Activated naive CD8-positive, alpha-beta T cell treated with anti-CD3 and anti-CD28 coated beads, Interleukin-2, amount 50 U/mL, for 24 hours (primary cell): ENCODE data around the gene HSPA2.

ENCODE experiments used
- ATAC-seq: fragments of 150-1000 bp; cut with Tn5 transposase; one replicate; pipeline ENCODE4 v1.10.0; 2021
- DNase-seq: peaks from one replicate; pipeline ENCODE4 v3.0.0; 2021
- H3K27ac Mint-ChIP-seq: one replicate; pipeline ENCODE4 v1.8.0; 2021; ENCODE audit warnings: mild to moderate bottlenecking, mixed read lengths
- H3K27me3 Mint-ChIP-seq: one replicate; pipeline ENCODE4 v1.8.0; 2021; ENCODE audit warnings: mixed read lengths
- H3K36me3 Mint-ChIP-seq: one replicate; pipeline ENCODE4 v1.8.0; 2021; ENCODE audit warnings: low read depth, mixed read lengths
- H3K4me1 Mint-ChIP-seq: one replicate; pipeline ENCODE4 v1.8.0; 2021; ENCODE audit warnings: mixed read lengths
- H3K4me3 Mint-ChIP-seq: one replicate; pipeline ENCODE4 v1.8.0; 2021; ENCODE audit warnings: mild to moderate bottlenecking, moderate library complexity, mixed read lengths
- H3K9me3 Mint-ChIP-seq: one replicate; pipeline ENCODE4 v1.8.0; 2021; ENCODE audit warnings: mixed read lengths

HSPA2 gene

DNA sequence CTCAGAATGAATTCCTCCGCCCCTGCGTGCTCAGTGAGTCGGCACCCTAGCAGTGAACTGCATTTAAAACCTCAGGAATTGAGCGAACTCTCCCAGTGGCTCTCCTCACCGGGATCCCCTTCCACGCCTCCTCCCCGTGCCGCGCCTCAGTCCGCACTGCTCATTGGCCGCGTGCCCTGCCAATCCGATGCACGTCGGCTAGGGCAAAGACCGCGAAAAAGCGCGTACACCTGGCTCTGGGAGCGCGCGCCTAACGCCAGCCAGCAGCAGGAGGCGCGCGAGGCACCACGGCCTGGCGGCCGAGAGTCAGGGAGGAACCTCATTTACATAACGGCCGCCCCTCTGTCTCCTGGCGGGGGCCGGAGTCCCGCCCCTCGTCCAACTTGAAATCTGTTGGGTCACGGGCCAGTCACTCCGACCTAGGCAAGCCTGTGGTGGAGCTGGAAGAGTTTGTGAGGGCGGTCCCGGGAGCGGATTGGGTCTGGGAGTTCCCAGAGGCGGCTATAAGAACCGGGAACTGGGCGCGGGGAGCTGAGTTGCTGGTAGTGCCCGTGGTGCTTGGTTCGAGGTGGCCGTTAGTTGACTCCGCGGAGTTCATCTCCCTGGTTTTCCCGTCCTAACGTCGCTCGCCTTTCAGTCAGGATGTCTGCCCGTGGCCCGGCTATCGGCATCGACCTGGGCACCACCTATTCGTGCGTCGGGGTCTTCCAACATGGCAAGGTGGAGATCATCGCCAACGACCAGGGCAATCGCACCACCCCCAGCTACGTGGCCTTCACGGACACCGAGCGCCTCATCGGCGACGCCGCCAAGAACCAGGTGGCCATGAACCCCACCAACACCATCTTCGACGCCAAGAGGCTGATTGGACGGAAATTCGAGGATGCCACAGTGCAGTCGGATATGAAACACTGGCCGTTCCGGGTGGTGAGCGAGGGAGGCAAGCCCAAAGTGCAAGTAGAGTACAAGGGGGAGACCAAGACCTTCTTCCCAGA lies at the start of gene HSPA2:
HSPA2 (plus strand) TSS at position 534 of the 995 bp plus-strand sequence; CDS start at position 643, 109 bp downstream.
- Mint-ChIP-seq H3K36me3 (peaks cover 10% of the 10 kb centered on the region), H3K4me1 (peaks cover 33% of the 10 kb centered on the region), H3K27ac (peak within 1 kb of the TSS; percentile 93), H3K27me3 (peaks cover 33% of the 10 kb centered on the region), H3K9me3 (no peaks in the 10 kb centered on the region), H3K4me3 (peak within 1 kb of the TSS; percentile 89)
- DNase-seq (peak; percentile 96), ATAC-seq (peak; percentile 97)

DNA sequence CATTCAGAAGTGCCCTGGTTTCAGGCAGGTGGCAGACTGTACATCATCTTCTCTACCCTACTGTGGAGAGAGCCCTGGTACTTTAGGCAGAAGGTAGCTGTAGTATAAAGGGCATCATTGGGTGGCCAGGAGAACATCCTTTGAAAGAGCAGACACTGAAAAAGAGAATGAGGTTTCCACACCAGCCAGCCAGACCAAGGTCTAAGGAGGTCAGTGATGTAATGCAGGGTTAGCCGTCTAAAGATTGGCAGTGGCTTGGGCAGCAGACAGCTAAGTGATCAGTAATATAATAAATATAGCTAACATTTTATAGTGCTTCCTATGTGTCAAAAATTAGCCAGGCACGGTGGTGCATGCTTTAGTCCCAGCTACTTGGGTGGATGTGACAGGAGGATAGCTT lies 48.9 kb upstream of the HSPA2 start:
- peaks cover 35% of the 10 kb centered on the region for H3K4me1 Mint-ChIP-seq
- no peak overlapping the region for H3K27ac Mint-ChIP-seq
- no peaks in the 10 kb centered on the region for H3K27me3 Mint-ChIP-seq
- no peak overlapping the region for H3K4me3 Mint-ChIP-seq
- no peaks in the 10 kb centered on the region for H3K9me3 Mint-ChIP-seq
- ATAC-seq (no peak), DNase-seq (no peak)
- H3K36me3 Mint-ChIP-seq = peaks cover 42% of the 10 kb centered on the region

DNA sequence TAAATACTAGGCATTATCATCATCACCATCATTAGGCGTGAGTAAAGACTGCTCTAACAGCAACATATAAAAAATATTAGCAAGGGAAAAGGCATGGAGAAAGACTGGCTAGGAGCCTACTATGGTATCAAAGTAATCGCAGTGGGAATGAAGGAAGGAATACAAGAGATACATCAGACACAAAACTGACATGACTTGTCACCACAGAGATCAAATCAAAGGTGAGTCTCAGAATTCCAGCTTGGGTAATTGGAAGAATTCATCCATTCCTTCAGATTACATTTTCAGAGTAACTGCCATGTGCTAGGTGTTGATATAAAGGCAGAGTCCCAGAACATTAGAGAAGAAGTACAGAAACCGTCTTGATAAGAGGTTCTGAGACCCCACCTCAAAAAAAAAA lies 47.1 kb upstream of the HSPA2 start:
- Mint-ChIP-seq H3K9me3 (no peaks in the 10 kb centered on the region), H3K27ac (no peak overlapping the region), H3K27me3 (no peaks in the 10 kb centered on the region), H3K4me3 (no peak overlapping the region), H3K4me1 (peaks cover 47% of the 10 kb centered on the region), H3K36me3 (peaks cover 31% of the 10 kb centered on the region)
- DNase-seq (no peak), ATAC-seq (no peak)

DNA sequence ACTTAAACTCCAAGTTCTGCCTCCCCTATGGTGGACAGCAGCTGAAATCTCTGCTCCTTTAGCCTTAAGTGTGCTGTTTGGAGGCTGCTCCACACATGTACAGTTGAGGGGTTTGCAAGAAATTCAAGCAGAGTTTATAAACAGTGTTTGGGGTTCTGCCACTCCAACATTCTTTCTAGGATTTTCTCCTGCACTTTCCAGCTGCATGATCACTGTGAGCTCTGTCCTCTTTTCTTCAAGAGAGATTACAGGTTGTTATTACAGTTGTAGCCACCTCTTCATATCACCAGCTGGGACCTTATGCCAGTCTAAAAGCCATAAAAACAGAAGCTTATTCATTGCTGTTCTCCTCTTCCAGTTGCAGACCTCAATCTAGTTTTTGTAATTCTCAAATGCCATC lies 45.3 kb upstream of the HSPA2 start:
- no peak for ATAC-seq
- DNase-seq = no peak
- peaks cover 62% of the 10 kb centered on the region for H3K4me1 Mint-ChIP-seq
- no peaks in the 10 kb centered on the region for H3K27me3 Mint-ChIP-seq
- no peaks in the 10 kb centered on the region for H3K9me3 Mint-ChIP-seq
- H3K4me3 Mint-ChIP-seq = no peak overlapping the region
- H3K36me3 Mint-ChIP-seq = peaks cover 39% of the 10 kb centered on the region
- no peak overlapping the region for H3K27ac Mint-ChIP-seq

DNA sequence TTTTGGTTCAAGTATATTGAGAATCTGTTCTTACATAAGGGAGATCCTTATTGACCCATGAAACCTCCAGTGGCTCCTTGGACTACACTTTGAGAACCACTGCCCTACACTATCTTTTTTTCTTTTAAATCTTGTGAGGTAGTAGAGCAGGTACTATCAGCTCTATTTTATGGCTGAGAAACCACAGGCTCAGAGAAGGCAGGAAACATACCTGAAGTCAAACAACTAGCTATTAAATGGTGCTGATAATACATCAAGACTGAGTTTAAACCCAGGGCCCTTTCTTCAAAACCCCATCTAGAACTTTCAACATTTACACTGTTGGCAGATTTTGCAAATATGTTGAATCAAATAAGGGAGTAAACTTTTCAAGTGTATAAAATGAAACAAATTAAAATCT lies 43.8 kb upstream of the HSPA2 start:
- Mint-ChIP-seq H3K4me3 (no peak overlapping the region), H3K36me3 (peaks cover 29% of the 10 kb centered on the region), H3K4me1 (peaks cover 69% of the 10 kb centered on the region), H3K27me3 (no peaks in the 10 kb centered on the region), H3K9me3 (no peaks in the 10 kb centered on the region), H3K27ac (no peak overlapping the region)
- ATAC-seq (no peak), DNase-seq (no peak)

DNA sequence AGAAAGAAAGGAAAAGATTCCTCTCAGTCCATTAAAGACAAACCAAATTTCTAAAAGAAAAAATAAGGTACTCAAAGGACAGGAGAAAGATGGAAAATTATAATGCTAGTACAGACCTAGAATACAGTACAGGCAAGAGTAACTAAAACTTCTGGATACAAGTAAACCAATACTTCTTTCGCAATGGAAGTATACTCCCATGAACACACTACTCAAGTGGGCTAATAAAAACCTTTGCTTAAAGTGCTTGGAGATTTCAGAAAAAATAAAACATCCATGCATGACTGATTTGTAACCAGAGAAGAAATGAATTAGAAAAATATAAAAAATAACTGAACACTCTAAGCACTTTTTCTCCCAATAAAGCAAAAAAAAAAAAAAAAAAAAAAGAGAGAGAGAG lies 40.5 kb upstream of the HSPA2 start:
- H3K4me3 Mint-ChIP-seq = peak overlapping the region; percentile 95
- no peaks in the 10 kb centered on the region for H3K9me3 Mint-ChIP-seq
- DNase-seq = no peak
- peaks cover 24% of the 10 kb centered on the region for H3K36me3 Mint-ChIP-seq
- peaks cover 55% of the 10 kb centered on the region for H3K4me1 Mint-ChIP-seq
- no peak for ATAC-seq
- H3K27ac Mint-ChIP-seq = peak overlapping the region; percentile 95
- H3K27me3 Mint-ChIP-seq = no peaks in the 10 kb centered on the region

DNA sequence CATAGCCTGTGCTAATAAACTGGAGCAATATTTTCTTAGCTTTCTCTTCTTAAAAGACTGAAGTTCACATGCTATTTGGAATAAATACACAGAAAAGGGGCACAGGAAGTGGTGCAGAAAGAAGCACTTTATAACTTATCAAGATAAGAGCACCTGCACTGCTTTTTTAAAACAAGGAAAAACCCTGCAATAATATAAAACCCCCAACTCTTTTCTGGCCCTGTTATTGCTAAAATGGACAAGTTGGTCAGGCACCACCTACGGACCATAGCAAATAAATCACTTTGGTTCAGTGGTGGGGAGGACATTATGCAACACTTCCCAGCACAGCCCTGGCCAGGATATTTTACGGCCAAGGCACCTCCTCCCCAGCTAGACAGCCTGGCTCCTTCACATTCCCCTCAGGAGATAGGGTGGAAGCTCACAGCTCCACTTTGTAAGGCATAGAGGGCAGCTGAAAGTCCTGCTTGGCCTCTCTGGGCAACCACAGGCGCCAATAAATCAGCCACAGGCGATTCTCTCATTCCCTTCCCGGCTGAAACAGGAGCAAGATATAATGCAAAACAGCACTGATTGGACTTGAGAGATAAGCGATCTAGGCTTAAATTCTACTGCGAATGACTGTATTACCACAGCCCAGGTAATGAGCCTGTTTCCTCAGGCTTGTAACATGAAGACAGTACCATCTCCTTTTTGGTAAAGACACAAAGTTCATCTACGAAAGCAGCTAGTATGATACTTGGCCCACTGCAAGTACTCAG lies 39.0 kb upstream of the HSPA2 start:
- Mint-ChIP-seq H3K4me3 (peak overlapping the region; percentile 95), H3K9me3 (no peaks in the 10 kb centered on the region), H3K4me1 (peaks cover 60% of the 10 kb centered on the region), H3K27me3 (no peaks in the 10 kb centered on the region), H3K27ac (peak overlapping the region; percentile 95), H3K36me3 (peaks cover 36% of the 10 kb centered on the region)
- ATAC-seq (no peak), DNase-seq (peak; percentile 11)

DNA sequence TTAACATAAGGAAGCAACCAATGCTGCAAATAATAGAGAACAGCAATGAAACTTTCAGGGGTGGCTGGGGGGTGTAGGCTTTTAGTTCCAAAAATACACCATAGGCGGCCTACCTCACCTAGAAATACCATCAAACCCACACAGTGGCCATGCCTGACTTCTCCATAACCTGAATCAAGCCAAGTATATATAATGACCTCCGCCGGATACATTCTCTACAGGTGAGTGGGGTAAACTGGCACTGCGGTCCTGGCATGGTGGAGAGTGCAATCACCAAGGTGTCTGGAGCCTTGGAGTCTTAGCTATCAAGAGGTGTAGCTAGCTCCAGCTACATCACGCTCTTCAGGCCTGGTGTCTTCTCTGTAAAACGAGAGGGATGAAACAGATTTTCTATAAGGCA lies 38.1 kb upstream of the HSPA2 start:
- peak overlapping the region; percentile 95 for H3K27ac Mint-ChIP-seq
- peak overlapping the region; percentile 95 for H3K4me3 Mint-ChIP-seq
- peak; percentile 10 for DNase-seq
- H3K36me3 Mint-ChIP-seq = peaks cover 42% of the 10 kb centered on the region
- no peaks in the 10 kb centered on the region for H3K9me3 Mint-ChIP-seq
- no peaks in the 10 kb centered on the region for H3K27me3 Mint-ChIP-seq
- peaks cover 62% of the 10 kb centered on the region for H3K4me1 Mint-ChIP-seq
- no peak for ATAC-seq

DNA sequence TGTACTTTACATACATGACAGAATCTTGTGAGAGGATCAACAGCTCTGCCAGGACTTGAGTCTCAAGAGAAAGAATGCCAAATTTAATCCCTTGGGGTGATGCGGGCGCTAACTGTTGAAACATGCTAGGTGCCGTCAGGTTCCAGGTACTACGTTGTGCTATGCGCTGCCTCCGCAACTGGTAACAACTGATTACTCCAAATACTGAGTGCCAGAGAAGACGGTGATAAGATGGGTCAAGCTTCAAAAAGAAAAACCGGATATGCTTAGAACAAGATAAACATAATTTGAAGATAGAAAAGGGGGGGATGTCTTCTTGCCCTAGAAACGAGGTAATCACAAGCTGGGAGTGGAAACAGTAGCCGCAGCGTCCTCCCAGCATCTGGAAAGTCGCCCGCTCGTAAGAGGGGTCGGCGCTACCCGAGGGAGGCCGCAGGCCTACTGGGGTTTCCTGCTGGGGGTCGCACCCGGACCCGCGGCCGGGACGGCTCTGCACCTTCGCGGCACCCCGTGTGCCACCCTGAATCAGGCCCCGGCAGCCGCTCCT lies 37.6 kb upstream of the HSPA2 start:
- DNase-seq (peak; percentile 18), ATAC-seq (no peak)
- Mint-ChIP-seq H3K36me3 (peaks cover 39% of the 10 kb centered on the region), H3K9me3 (no peaks in the 10 kb centered on the region), H3K4me1 (peaks cover 62% of the 10 kb centered on the region), H3K27ac (peak overlapping the region; percentile 95), H3K27me3 (no peaks in the 10 kb centered on the region), H3K4me3 (peak overlapping the region; percentile 95)

DNA sequence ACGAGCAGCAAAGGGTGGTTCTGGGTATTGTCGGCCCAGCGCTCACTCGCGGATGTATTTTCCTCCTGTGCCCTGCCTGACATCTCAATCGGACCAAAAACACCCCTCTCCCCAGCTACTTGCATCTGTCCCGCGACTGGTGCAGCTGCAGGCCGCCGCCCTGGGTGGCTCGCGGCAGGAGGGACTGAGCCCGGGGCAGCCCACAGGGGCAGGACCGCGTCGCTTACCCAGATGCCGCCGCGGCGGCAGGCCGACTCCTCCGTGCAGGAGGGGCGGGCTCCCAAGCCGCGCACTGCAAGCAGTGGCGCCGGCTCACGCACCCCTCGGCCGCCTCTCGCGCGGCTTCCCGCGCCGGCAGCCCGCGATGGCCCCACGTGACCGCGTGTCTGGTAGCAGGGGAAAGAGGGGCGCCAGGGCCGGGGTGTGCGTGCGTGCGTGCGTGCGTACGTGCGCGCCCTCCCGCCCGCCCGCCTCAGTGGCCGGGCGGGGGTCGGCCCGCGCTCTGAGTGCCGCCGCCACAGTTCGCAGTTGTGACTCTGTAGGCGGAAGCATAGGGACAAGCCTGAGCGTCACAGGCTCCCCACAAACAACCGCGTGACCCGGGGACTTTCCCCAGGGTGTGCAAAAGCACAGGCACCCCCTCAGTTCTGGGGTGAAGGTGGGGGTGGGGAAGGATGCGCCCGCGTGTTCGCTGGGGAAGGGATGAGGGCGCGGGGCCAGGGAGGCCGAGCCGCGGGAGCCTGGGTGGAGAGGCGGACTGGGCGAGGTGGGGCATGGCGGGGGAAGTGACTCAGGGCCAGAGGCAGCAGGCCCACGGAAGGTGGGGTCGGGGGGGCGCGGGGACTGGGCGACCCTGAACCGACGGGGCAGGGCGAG lies 36.9 kb upstream of the HSPA2 start, which contains the start of gene ZBTB25:
ZBTB25 (minus strand) TSS at position 405 of the 876 bp plus-strand sequence. CDS start 13,305 bp downstream, outside the sequence.
- H3K27me3 Mint-ChIP-seq = no peaks in the 10 kb centered on the region
- H3K4me3 Mint-ChIP-seq = peak within 1 kb of the TSS; percentile 95
- H3K4me1 Mint-ChIP-seq = peaks cover 67% of the 10 kb centered on the region
- ATAC-seq = peak; percentile 65
- peaks cover 38% of the 10 kb centered on the region for H3K36me3 Mint-ChIP-seq
- H3K9me3 Mint-ChIP-seq = no peaks in the 10 kb centered on the region
- peak; percentile 94 for DNase-seq
- peak within 1 kb of the TSS; percentile 99 for H3K27ac Mint-ChIP-seq

DNA sequence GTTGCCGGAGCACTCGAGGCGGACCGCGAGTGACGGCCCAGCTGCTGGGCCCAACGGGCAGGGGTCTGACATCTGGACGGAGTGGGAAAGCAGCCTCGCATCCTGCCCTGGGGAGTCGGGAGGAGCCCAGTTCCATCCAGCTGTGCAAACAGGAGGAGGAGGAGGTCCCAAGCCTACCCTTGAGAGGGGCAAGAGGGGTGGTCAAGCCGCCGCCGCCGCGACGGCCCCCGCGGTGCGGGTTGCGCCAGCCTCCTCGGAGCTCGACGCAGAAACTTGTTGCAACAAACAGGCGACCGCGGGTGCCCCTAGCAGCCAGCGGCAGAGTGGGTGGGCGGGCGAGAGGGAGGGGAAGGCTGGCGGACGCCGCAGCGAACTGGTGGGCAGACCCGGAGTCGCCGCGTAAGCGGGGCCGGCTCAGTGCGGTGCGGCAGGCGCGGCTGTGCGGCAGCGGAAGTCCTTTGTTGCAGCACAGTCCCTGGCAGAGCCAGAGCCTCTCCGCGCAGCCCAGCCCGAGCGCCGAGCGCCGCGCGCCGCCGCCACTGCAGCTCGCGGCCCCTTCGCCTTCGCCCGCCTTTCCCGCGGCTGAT lies 36.1 kb upstream of the HSPA2 start, which contains the start of gene ZBTB1:
ZBTB1 (plus strand) TSS at position 461 of the 587 bp plus-strand sequence. CDS start 16,735 bp downstream, outside the sequence.
- no peaks in the 10 kb centered on the region for H3K27me3 Mint-ChIP-seq
- peaks cover 35% of the 10 kb centered on the region for H3K36me3 Mint-ChIP-seq
- H3K4me1 Mint-ChIP-seq = peaks cover 69% of the 10 kb centered on the region
- H3K4me3 Mint-ChIP-seq = peak within 1 kb of the TSS; percentile 93
- DNase-seq (peak; percentile 88), ATAC-seq (peak; percentile 59)
- H3K9me3 Mint-ChIP-seq = no peaks in the 10 kb centered on the region
- H3K27ac Mint-ChIP-seq = peak within 1 kb of the TSS; percentile 99

DNA sequence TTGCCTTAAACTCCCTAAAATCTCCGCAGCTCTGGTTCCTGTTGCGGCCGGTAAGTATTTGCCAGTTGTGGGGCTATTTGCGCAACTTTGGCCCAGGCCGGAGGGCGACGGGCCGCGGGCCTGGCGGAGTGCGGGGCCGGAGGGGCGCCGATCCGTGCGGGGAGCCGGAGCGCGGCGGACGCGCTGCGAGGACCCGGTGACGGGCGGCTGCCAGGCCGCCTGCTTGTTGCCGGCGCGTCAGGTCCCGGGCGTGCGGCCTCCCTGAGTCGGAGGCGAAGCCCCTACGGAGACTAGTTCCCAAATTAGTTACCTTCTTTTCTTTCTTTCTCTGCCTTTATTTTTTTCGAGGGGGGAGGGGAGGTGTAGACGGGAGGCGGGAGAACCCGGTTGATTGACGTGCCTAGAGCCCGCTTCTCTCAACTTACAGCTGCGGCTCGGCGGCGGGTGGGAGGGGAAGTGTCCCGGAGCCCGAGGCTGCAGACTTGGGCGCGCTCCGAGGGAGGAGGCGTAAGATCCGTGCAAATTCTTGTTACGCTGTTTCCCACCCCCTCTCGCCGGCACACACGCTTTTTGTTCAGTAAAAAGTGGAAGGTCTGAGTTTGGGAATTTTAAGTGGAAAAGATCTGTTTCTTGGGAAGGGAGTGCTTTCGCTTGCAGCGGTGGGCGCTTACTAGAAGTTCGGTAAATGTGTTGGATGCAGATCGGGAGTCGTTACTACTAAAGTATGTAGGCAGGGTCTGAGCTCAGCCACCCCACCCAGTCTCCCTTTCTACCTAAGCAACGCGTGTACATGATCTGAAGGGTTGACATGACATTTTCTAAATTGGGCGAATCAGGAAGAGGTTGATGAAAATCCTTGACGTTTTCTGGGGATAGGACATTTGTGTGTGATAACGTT lies 35.4 kb upstream of the HSPA2 start:
- no peaks in the 10 kb centered on the region for H3K27me3 Mint-ChIP-seq

More for the DNA sequence above, 35.4 kb upstream of the HSPA2 start:
- Mint-ChIP-seq H3K4me1 (peaks cover 69% of the 10 kb centered on the region), H3K4me3 (peak overlapping the region; percentile 93), H3K36me3 (peaks cover 29% of the 10 kb centered on the region), H3K27ac (peak overlapping the region; percentile 99), H3K9me3 (no peaks in the 10 kb centered on the region)
- ATAC-seq = peak; percentile 36
- peak; percentile 85 for DNase-seq
